ENCODE measurements around the gene NSD2.

- TF ChIP-seq, protein P1, sequence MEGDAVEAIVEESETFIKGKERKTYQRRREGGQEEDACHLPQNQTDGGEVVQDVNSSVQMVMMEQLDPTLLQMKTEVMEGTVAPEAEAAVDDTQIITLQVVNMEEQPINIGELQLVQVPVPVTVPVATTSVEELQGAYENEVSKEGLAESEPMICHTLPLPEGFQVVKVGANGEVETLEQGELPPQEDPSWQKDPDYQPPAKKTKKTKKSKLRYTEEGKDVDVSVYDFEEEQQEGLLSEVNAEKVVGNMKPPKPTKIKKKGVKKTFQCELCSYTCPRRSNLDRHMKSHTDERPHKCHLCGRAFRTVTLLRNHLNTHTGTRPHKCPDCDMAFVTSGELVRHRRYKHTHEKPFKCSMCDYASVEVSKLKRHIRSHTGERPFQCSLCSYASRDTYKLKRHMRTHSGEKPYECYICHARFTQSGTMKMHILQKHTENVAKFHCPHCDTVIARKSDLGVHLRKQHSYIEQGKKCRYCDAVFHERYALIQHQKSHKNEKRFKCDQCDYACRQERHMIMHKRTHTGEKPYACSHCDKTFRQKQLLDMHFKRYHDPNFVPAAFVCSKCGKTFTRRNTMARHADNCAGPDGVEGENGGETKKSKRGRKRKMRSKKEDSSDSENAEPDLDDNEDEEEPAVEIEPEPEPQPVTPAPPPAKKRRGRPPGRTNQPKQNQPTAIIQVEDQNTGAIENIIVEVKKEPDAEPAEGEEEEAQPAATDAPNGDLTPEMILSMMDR (IDR thresholded peaks at IDR 0.05), result no peak
- TF ChIP-seq POLR2A (IDR thresholded peaks at IDR 0.05), result no peak
These were observed 48.3 kb upstream of the NSD2 start for GRCh38 chr4:1822568-1823544.

All from Peyer's patch (tissue), 4 donors.